Cardiac septum (tissue), 1 donor: Measurements from ENCODE around the gene S100A7. TPM values are rescaled to one million over a fixed set of nuclear protein-coding genes. Genes with fewer than 3 reads are reported as not detected.
"Not testable (repeated sequence)": the region's sequence is repeated elsewhere in the genome, so short reads cannot be mapped to it uniquely, and the experiment has no call there.

ENCODE experiments used
- DNase-seq: peaks from one replicate; pipeline ENCODE4 v3.0.0-alpha.2; 2020; ENCODE audit warnings: low spot score
- intact Hi-C: fragments of 100-400 bp; cut with DNase I; formaldehyde crosslinking; loops from one replicate; pipeline ENCODE4 v1.14.0; 2022
- total RNA-seq: library from RNA; stranded (reverse); fragmentation: NEBNext Ultra II Directional; extraction: Animal tissue kit (Norgen Biotek cat#: 25700); gene quantifications from one replicate; pipeline ENCODE4 v1.2.1, GENCODE V29; 2021
- donor health status: DM: no; HTN: no; CAD: no.

S100A7 gene
- total RNA-seq, 1 donor from 2014 or later, result not detected

DNA sequence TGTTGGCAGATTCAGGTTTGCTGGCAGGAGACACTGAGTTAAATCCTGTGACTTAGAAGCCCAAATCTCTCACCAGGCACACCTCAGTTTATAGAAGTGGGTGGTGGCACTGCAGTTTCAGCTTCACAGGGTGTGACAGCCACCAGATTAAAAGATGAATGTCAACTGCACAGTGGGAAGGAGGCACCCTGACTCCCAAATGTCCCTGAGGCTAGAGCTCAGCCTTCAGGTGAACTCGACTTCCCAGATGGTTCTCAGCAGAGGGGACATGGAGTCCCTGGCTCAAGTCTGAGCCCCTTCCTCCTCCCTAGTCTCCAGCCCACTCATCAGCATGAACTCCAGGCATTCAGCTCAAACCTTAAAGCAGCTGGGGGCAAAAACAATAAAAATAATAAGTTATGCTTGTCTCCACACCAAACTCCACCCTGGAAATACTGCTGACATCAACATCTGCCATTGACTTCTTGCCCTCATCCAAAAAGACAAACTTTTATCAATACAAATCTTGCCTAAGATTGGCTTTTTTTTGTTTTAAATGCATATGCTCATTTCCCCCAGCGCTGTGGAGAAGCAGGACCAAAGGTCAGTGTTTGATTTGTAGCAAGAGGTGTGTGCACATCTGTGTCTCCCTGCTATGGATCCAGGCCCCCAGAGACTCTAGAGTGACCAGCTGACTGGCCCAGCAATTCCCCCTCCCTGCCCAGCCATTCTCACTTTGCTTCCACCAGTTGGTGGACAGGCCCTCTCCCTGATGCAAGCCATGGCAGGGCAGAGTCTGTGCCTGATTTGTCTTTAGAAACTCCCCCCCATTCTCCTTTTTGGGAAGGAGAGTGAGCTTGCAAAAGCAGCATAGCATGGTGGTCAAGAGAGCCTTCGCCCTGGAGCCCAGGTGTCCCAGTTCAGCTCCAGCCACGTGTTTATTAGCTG lies 18.5 kb upstream of the S100A7 start:
- no peak for DNase-seq
- intact Hi-C loops, result no loop called here

- intact Hi-C loops, result no loop called here
- DNase-seq, result no peak
These were observed 17.7 kb upstream of the S100A7 start for GRCh38 chr1:153478047-153478691.

DNA sequence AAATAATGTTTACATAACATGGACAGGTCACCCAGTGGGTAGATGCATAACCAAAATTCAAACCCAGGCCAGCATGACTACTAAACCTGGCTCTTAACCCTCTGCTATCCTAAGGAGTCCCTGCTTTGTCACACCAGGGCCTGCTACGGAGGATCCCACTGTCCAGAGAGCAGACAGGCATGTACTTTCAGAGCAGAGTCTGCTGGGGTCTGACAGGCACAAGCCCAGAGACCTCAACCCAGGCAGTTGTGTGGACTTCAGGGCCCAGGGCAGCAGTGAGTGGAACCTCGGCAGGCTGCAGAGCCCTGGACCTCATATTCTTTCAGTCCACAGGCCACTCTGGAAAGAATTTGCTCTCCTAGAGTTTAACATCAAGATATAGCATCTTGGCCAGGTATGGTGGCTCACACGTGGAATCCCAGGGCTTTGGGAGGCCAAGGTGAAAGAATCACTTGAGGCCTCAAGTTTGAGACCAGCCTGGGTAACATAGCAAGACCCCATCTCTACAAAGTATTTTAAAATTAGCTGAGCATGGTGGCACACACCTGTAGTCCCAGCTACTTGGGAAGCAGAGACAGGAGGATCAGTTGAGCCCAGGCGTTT lies 16.1 kb upstream of the S100A7 start:
- intact Hi-C loops, result no loop called here
- DNase-seq, result no peak

- intact Hi-C loops, result no loop called here
- DNase-seq, result no peak
These were observed 14.8 kb upstream of the S100A7 start for GRCh38 chr1:153475282-153475681.

GRCh38 chr1:153474347-153474746 lies 13.9 kb upstream of the S100A7 start:
- DNase-seq, result no peak
- intact Hi-C loops, result no loop called here

GRCh38 chr1:153470707-153471106 lies 10.3 kb upstream of the S100A7 start:
- DNase-seq, result no peak
- intact Hi-C loops, result no loop called here

- intact Hi-C loops, result no loop called here
- DNase-seq, result no peak
These were observed 6.5 kb upstream of the S100A7 start for GRCh38 chr1:153466908-153467307.

- intact Hi-C loops, result no loop called here
- DNase-seq, result peak; percentile 84
These were observed 5.6 kb upstream of the S100A7 start for GRCh38 chr1:153465811-153466636.

DNA sequence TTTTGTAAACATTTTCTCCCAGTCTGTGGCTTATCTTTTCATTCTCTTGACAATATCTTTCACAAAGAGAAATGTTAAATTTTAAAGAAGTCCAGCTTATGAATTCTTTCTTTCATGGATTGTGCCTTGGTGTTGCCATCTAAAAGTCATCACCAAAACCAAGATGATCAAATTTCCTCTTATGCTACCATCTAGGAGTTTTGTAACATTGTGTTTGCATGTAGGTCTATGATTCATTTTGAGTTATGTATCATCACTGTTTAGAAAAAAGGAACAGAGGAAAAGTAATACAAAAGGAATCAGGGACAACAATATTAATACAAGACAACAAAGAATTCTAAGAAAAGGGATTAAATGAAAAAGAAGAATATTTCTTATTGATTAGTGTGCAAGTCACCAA lies 2.3 kb upstream of the S100A7 start:
- intact Hi-C loops, DNase-seq: not testable (repeated sequence)

- DNase-seq, result no peak
- intact Hi-C loops, result no loop called here
These were observed 796 bp downstream of the S100A7 start for GRCh38 chr1:153459655-153460054.

DNA sequence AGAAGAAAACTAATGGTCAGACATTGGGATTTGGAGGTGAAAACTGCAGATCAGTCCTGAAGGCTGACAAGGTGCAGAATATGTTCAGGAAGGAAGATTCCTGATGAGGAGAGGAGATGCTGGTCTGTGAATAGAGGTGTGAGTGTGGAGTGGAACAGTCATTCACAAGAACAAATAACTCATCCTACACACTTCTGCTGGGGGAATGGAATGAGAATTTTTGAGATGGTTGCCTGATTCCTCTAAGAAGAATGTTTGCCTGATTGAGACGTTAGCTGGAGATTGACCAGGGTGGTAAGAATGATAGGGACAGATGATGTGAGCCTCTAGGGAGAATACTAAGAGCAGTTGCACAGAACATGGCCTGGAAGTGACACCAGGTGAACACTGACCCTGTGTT lies 4.1 kb downstream of the S100A7 start:
- intact Hi-C loops, result no loop called here
- DNase-seq, result no peak

DNA sequence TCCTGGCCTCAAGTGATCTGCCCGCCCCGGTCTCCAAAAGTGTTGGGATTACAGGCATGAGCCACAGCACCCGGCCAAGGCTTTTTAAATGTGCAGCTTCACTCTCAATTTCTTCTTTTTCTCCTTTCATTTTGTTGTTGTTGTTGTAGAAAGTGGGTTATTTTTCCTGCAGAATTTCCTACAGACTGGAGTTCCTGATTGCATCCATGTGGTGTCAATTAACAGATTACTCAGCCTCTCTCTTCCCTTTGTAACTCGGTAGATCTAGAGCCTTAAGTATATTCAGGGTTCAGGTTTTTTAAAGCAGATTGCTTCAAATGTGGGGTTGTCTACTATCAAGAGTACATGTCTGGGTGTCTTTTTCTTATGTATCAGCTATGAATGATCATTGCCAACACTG lies 11.6 kb downstream of the S100A7 start:
- intact Hi-C loops, DNase-seq: not testable (repeated sequence)

GRCh38 chr1:153447498-153448170 lies 12.8 kb downstream of the S100A7 start:
- DNase-seq, result no peak
- intact Hi-C loops, result no loop called here

GRCh38 chr1:153444078-153444477 lies 16.4 kb downstream of the S100A7 start:
- intact Hi-C loops, result no loop called here
- DNase-seq, result no peak

DNA sequence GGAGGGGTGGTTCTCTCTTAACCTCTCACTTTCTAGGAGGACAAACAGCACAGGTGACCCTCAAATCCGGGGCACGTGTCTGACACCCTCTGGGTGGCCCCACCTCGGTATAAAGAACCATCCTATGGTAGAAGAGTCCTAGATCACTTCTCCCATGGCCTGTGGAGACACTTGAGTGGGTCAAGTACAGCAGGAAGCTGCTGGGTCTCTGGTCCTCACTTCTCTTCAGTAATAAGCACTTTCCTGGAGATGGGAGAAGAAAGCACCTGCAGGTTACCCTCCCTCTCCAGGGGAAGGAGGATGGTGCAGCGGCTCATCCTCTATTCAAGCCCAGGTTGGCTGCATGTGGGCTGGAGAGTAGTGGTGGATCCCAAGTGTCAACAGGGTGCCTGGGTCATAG lies 17.0 kb downstream of the S100A7 start:
- intact Hi-C loops, result no loop called here
- DNase-seq, result no peak

DNA sequence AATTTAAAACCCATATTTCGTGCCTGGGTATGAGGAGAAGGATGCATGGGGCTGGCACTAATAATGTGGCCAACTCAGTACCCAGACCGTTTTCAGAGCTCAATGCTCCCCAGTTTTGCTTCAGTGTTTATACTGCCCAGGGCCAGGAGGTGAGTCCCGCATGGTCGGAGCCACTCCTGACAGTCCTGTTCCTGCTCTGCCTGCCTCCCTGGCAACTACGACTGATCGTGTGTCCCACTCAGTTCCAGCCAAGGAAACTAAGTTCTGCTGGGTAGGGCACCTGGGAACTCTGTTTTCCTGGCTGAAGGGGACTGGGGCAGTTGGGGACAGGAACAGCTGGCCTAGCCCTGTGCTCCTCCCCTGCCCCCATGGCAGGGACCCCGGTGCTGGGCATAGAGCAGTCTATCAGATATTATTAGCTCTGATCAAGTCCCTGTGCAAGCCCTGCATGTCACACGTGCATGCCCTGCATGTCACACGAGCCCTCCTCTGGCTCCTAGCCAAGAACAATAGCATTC lies 19.2 kb downstream of the S100A7 start:
- intact Hi-C loops, result no loop called here
- DNase-seq, result peak; percentile 43

DNA sequence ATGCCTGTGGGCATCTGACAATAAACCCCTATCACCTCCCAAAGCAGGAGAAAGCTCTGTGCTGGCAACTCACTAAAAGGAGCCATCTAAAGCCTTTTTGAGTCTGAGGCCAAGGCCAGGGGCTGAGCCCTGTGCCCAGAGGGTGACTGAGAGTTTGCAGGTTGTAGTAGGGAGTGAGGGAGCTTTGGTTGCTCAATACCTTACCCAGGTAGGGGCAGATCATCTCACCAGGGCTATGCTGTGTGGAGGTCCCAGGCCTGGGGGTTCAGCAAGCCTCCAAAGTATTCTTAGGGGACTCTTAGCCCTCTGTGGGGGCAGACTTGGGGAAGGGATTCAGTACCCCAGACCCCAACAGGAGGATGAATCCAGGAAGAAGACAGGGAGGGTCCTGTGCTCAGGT lies 21.2 kb downstream of the S100A7 start:
- intact Hi-C loops, result no loop called here
- no peak for DNase-seq

DNA sequence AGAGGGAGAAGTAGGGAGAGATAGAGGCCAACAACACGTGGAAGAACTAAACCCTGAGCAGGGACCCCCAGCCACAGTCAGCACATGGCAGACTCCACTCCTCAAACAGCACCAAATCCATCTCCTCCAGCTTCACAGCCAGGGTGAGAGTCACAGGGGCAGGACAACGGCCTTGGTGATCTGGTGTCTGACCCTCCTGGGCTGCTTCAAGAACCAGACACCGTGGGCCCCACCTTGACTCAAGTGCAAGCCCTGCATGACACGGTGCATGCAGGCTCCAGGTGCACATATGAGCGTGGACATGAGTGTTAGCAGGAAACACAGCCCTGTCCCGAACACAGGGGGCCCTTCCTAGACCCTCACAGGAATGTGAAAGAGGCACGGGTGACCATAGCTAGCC lies 21.9 kb downstream of the S100A7 start:
- intact Hi-C loops, result no loop called here
- no peak for DNase-seq

GRCh38 chr1:153437236-153437635 lies 23.2 kb downstream of the S100A7 start:
- intact Hi-C loops, result no loop called here
- DNase-seq, result no peak
